Osteoblast (primary cell): ENCODE data around the gene TRAFD1. TPM values are rescaled to one million over a fixed set of nuclear protein-coding genes. Genes with fewer than 3 reads are reported as not detected.

Experiments
- DNase-seq: peaks from one replicate; pipeline ENCODE4 v3.0.0; 2011; ENCODE audit warnings: low spot score, mixed read lengths; ENCODE audit not compliant: insufficient read length; ENCODE audit errors: missing footprints
- H2AFZ ChIP-seq: 2 replicates; pipeline ENCODE4 v1.6.0; 2011; ENCODE audit warnings: mild to moderate bottlenecking, low read length
- H3K27ac ChIP-seq: 2 replicates; pipeline ENCODE4 v1.5.1; 2011; ENCODE audit warnings: mild to moderate bottlenecking, low read depth, low read length, moderate library complexity
- H3K27me3 ChIP-seq: 2 replicates; pipeline ENCODE4 v1.6.0; 2012; ENCODE audit warnings: mild to moderate bottlenecking, control low read depth, inconsistent platforms, low read length, moderate library complexity; ENCODE audit not compliant: insufficient read depth
- H3K36me3 ChIP-seq: 2 replicates; pipeline ENCODE4 v1.5.1; 2011; ENCODE audit warnings: mild to moderate bottlenecking, low read length, control low read depth, moderate library complexity; ENCODE audit not compliant: insufficient read depth
- H3K4me1 ChIP-seq: 2 replicates; pipeline ENCODE4 v1.5.1; 2011; ENCODE audit warnings: mild to moderate bottlenecking, low read length, control low read depth, moderate library complexity; ENCODE audit not compliant: insufficient read depth
- H3K4me2 ChIP-seq: 2 replicates; pipeline ENCODE4 v1.6.0; 2011; ENCODE audit warnings: mild to moderate bottlenecking, low read length; ENCODE audit not compliant: insufficient read depth
- H3K4me3 ChIP-seq: fragments of 200-600 bp; sonication (generic); 3 replicates; pipeline ENCODE4 v1.5.1; 2012; ENCODE audit warnings: mild to moderate bottlenecking, low read length, inconsistent platforms; ENCODE audit not compliant: insufficient read depth
- H3K79me2 ChIP-seq: 2 replicates; pipeline ENCODE4 v1.6.0; 2012; ENCODE audit warnings: mild to moderate bottlenecking, low read length, control low read depth, inconsistent platforms; ENCODE audit not compliant: insufficient read depth
- H3K9me3 ChIP-seq: 2 replicates; pipeline ENCODE4 v1.5.1; 2011; ENCODE audit warnings: low read depth, low read length, control low read depth
- H4K20me1 ChIP-seq: 2 replicates; pipeline ENCODE4 v1.6.0; 2012; ENCODE audit warnings: mild to moderate bottlenecking, low read length, control low read depth; ENCODE audit not compliant: insufficient read depth
- total RNA-seq: library from RNA; depleted of rRNA; stranded (reverse); fragments of >200 nt; gene quantifications from 2 replicates; pipeline ENCODE4 v1.2.3, GENCODE V29; 2012
- TF ChIP-seq, protein P1 (sequence below): IDR thresholded peaks from 2 replicates; pipeline ENCODE4 v1.5.1; 2011; ENCODE audit warnings: mild to moderate bottlenecking, low read depth, low read length, moderate library complexity; ENCODE audit errors: extremely low read depth

Gene TRAFD1
- total RNA-seq, 1 donor = 40.5 TPM

DNA sequence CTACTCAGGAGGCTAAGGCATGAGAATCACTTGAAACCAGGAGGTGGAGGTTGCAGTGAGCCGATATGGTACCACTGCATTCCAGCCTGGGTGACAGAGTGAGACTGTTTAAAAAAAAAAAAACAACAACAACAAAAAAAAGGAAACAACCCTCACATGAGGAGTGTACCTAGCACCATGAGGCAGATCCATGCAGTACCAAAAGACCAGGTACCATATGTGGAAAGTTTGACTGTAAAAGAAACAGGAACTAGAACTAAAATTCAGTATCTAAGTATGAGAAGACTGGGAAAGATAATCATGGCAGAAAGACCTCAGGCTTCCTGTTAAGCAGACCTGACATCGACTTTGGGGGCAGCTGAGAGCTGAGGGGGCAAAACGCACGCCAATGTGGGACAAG is 55.1 kb downstream of the TRAFD1 start:
- Histone ChIP-seq H3K4me1 (peaks cover 11% of the 10 kb centered on the region), H3K27ac (no peak overlapping the region), H3K36me3 (peaks cover 35% of the 10 kb centered on the region), H3K4me3 (no peak overlapping the region), H3K27me3 (no peaks in the 10 kb centered on the region), H3K4me2 (no peak overlapping the region), H3K9me3 (no peaks in the 10 kb centered on the region), H4K20me1 (peaks cover 2% of the 10 kb centered on the region), H3K79me2 (no peaks in the 10 kb centered on the region), H2AFZ (no peak overlapping the region)
- DNase-seq = no peak
- TF ChIP-seq, protein P1, sequence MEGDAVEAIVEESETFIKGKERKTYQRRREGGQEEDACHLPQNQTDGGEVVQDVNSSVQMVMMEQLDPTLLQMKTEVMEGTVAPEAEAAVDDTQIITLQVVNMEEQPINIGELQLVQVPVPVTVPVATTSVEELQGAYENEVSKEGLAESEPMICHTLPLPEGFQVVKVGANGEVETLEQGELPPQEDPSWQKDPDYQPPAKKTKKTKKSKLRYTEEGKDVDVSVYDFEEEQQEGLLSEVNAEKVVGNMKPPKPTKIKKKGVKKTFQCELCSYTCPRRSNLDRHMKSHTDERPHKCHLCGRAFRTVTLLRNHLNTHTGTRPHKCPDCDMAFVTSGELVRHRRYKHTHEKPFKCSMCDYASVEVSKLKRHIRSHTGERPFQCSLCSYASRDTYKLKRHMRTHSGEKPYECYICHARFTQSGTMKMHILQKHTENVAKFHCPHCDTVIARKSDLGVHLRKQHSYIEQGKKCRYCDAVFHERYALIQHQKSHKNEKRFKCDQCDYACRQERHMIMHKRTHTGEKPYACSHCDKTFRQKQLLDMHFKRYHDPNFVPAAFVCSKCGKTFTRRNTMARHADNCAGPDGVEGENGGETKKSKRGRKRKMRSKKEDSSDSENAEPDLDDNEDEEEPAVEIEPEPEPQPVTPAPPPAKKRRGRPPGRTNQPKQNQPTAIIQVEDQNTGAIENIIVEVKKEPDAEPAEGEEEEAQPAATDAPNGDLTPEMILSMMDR = no peak

DNA sequence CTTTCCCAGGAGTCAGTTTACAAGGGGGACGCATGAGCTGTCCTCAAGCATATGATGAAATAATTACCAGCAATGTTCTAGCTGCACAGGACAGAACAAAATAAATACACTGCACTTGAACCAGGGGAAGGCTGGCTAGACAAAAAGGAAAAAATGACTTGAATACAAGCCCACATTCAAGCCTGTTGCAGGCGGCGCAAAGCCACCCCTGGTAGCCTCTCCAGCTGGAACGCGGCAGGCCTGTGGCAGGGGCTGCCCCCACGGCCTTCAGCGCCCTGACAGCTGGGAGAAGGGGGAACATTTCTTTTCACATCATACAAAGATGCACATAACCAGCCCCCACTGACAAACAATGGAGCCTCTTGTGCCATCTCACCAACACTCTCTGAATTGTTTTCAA is 57.1 kb downstream of the TRAFD1 start:
- no peaks in the 10 kb centered on the region for H3K9me3 ChIP-seq
- no peaks in the 10 kb centered on the region for H3K27me3 ChIP-seq
- H3K79me2 ChIP-seq = no peaks in the 10 kb centered on the region
- no peak overlapping the region for H3K4me3 ChIP-seq
- H3K4me2 ChIP-seq = no peak overlapping the region
- H4K20me1 ChIP-seq = peaks cover 2% of the 10 kb centered on the region
- peaks cover 28% of the 10 kb centered on the region for H3K36me3 ChIP-seq
- peaks cover 11% of the 10 kb centered on the region for H3K4me1 ChIP-seq
- H3K27ac ChIP-seq = no peak overlapping the region
- TF ChIP-seq, protein P1 = no peak
- no peak for DNase-seq
- H2AFZ ChIP-seq = no peak overlapping the region

DNA sequence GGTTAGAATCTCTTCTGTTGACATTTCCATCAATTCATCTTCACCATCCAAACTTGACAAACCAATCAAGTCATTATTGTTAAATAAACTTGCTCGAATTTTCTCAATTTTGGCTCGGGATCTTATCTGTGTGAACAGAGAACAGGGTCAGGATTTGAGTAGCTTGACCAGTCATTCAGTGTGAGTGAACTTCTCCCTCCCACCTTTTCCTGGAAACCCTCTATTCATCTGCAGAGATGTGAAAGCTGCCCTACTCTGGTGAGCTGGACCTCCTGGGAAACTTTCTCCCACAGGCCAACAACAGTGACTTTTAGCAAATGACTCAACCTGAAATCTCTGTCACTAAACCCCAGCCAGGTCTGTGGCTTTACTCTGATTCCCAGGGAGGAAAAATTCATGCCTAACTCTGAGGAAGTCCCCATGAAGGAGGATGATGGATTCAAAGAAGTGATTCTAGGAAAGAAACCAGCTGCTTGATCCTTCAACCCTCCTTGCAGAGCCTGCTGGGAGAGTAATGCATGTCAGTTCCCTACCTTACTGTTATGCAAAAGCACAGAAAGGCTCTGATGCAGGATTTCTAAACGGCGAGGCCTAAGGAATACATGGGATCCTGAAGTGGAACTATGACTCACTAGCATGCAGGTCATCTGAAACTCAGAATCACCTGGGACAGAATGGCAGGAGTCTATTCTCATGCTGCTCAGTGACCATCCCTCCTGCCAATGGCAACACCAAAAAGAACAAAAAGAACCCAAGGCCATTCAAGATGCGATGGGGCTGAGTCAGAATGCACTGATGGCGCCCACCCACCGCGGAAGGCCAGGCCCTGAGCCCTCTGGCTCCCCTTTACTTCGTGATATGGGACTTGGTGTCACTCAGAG is 58.0 kb downstream of the TRAFD1 start:
- DNase-seq = peak; percentile 93

More for the DNA sequence above, 58.0 kb downstream of the TRAFD1 start:
- Histone ChIP-seq H4K20me1 (peaks cover 2% of the 10 kb centered on the region), H3K27ac (no peak overlapping the region), H3K36me3 (peaks cover 23% of the 10 kb centered on the region), H3K4me2 (no peak overlapping the region), H3K27me3 (no peaks in the 10 kb centered on the region), H2AFZ (no peak overlapping the region), H3K9me3 (no peaks in the 10 kb centered on the region), H3K79me2 (no peaks in the 10 kb centered on the region), H3K4me1 (peaks cover 11% of the 10 kb centered on the region), H3K4me3 (no peak overlapping the region)
- TF ChIP-seq, protein P1 = no peak
